GM20431 (cell line): ENCODE data around the gene CSAD.
"Not testable (repeated sequence)": the region's sequence is repeated elsewhere in the genome, so short reads cannot be mapped to it uniquely, and the experiment has no call there.

ENCODE experiments used
- in situ Hi-C: fragments of 300-500 bp; cut with MseI, MboI; formaldehyde crosslinking; loops from one replicate; pipeline ENCODE4 v1.15.0; 2020; ENCODE audit warnings: low sequenced_read_pairs; ENCODE audit not compliant: unreplicated experiment

Gene CSAD

GRCh38 chr12:53184828-53185227 lies 4.1 kb upstream of the CSAD start:
- in situ Hi-C loops = no loop called here

- in situ Hi-C loops = no loop called here
Measured at GRCh38 chr12:53182903-53183302, 2.2 kb upstream of the CSAD start.

- in situ Hi-C loops = no loop called here
Measured at GRCh38 chr12:53181935-53182334, 1.2 kb upstream of the CSAD start.

- in situ Hi-C loops = no loop called here
Measured at GRCh38 chr12:53180931-53181645, 363 bp upstream of the CSAD start.

GRCh38 chr12:53179687-53180219 lies 972 bp downstream of the CSAD start:
- in situ Hi-C loops = no loop called here

GRCh38 chr12:53178803-53179202 lies 1.9 kb downstream of the CSAD start:
- in situ Hi-C loops = not testable (repeated sequence)

GRCh38 chr12:53177447-53177846 lies 3.3 kb downstream of the CSAD start:
- in situ Hi-C loops = not testable (repeated sequence)

GRCh38 chr12:53176750-53177149 lies 4.0 kb downstream of the CSAD start:
- in situ Hi-C loops = no loop called here

- in situ Hi-C loops = no loop called here
Measured at GRCh38 chr12:53174881-53175491, 5.7 kb downstream of the CSAD start.

- in situ Hi-C loops = no loop called here
Measured at GRCh38 chr12:53173085-53173715, 7.5 kb downstream of the CSAD start.

GRCh38 chr12:53172352-53172751 lies 8.4 kb downstream of the CSAD start:
- in situ Hi-C loops = no loop called here

GRCh38 chr12:53171725-53172329 lies 8.9 kb downstream of the CSAD start:
- in situ Hi-C loops = no loop called here

- in situ Hi-C loops = no loop called here
Measured at GRCh38 chr12:53170876-53171724, 9.6 kb downstream of the CSAD start.

- in situ Hi-C loops = no loop called here
Measured at GRCh38 chr12:53170215-53170614, 10.5 kb downstream of the CSAD start.

GRCh38 chr12:53169644-53170043 lies 11.1 kb downstream of the CSAD start:
- in situ Hi-C loops = no loop called here

- in situ Hi-C loops = no loop called here
Measured at GRCh38 chr12:53166837-53167236, 13.9 kb downstream of the CSAD start.

- in situ Hi-C loops = not testable (repeated sequence)
Measured at GRCh38 chr12:53163008-53163407, 17.7 kb downstream of the CSAD start.

GRCh38 chr12:53161119-53161911 lies 19.4 kb downstream of the CSAD start:
- in situ Hi-C loops = no loop called here

GRCh38 chr12:53160673-53161072 lies 20.1 kb downstream of the CSAD start:
- in situ Hi-C loops = no loop called here
